NB4 (cell line): ENCODE measurements around the gene ZNF865.

Source experiments
- CTCF ChIP-seq: IDR thresholded peaks from one replicate; pipeline ENCODE4 v1.5.1; 2012; ENCODE audit warnings: low read depth, low read length
- MYC ChIP-seq: IDR thresholded peaks from 2 replicates; pipeline ENCODE4 v1.6.1; 2011; ENCODE audit warnings: low read depth, low read length

DNA sequence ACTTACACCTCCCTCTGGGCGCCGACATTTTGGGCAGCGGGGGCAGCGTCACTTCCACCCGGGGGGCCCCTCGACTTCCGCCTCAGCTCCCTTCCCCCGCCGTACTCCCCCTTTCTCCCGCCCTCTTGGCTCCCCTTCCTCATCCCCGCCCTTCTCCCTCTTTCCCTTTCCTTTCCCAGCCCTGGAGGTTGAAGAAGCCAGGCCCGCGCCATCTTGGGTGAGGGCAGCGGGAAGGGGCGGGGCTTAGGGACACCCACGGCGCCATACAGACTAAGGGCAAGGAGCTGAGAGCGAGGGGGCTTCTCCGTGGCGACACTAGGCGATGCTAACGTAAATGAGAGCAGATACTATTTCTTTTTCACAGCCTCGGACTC, 6.0 kb upstream of the ZNF865 start, which contains the start of gene FIZ1:
- no peak for TF ChIP-seq CTCF
- TF ChIP-seq MYC = no peak; the same call in 1 of the 2 replicates
